DND-41 (cell line): Measurements from ENCODE around the gene AFF3.

Experiments used
- CTCF ChIP-seq: IDR thresholded peaks from 2 replicates; pipeline ENCODE4 v1.5.1; 2012; ENCODE audit warnings: borderline replicate concordance, low read length, moderate library complexity, mild to moderate bottlenecking; ENCODE audit not compliant: poor library complexity, severe bottlenecking; ENCODE audit errors: extremely low read depth
- EZH2 ChIP-seq: IDR thresholded peaks from 3 replicates; pipeline ENCODE4 v1.6.1; 2012; ENCODE audit warnings: borderline replicate concordance, low read depth, mild to moderate bottlenecking, moderate library complexity, low read length, inconsistent platforms; ENCODE audit not compliant: severe bottlenecking

- no peak for TF ChIP-seq CTCF
- no peak for TF ChIP-seq EZH2
Observed at GRCh38 chr2:99561804-99562203, 580.6 kb downstream of the AFF3 start.
